ENCODE results near the gene ABHD16B. TPM values are rescaled to one million over a fixed set of nuclear protein-coding genes. Genes with fewer than 3 reads are reported as not detected.
A peak's percentile ranks its signal among the peaks of the same experiment; 100 is the strongest.

The ABHD16B gene
- total and polyA plus RNA-seq, 2 of the 13 experiments (the other 11 are each of a cell fraction or from before 2014, with no cell fraction given), result not detected

- TF ChIP-seq POGK (CRISPR knock-in tag; conservative IDR thresholded peaks at IDR 0.05) (peak; percentile 82; the same call in 1 of the 2 replicates), ZNF501 (CRISPR knock-in tag; IDR thresholded peaks at IDR 0.05) (peak; percentile 86), RNF2 (conservative IDR thresholded peaks at IDR 0.05; ENCODE audit: low read depth) (peak; percentile 66), CBX5 (CRISPR knock-in tag; IDR thresholded peaks at IDR 0.05; ENCODE audit: borderline replicate concordance) (0 out of 2 replicates have a peak, but pooled peaks have one; percentile 22), HOXA9 (CRISPR knock-in tag; IDR thresholded peaks at IDR 0.05; ENCODE audit: borderline replicate concordance) (0 out of 2 replicates have a peak, but pooled peaks have one; percentile 63), TERF1 (CRISPR knock-in tag; IDR thresholded peaks at IDR 0.05) (0 out of 2 replicates have a peak, but pooled peaks have one; percentile 47), ZNF766 (CRISPR knock-in tag; IDR thresholded peaks at IDR 0.05; ENCODE audit: borderline replicate concordance) (peak; percentile 47; the same call in 1 of the 2 replicates), ZBTB14 (CRISPR knock-in tag; IDR thresholded peaks at IDR 0.05) (peak; percentile 87), HES4 (CRISPR knock-in tag; IDR thresholded peaks at IDR 0.05; ENCODE audit: borderline replicate concordance) (peak; percentile 38; the same call in 1 of the 2 replicates), KLF15 (CRISPR knock-in tag; IDR thresholded peaks at IDR 0.05; ENCODE audit: borderline replicate concordance) (0 out of 2 replicates have a peak, but pooled peaks have one; percentile 51), ZHX2 (IDR thresholded peaks at IDR 0.05; ENCODE audit: low read depth) (0 out of 2 replicates have a peak, but pooled peaks have one; percentile 15), ZHX2 (CRISPR knock-in tag; IDR thresholded peaks at IDR 0.05; ENCODE audit: borderline replicate concordance) (no peak), ZNF710 (CRISPR knock-in tag; IDR thresholded peaks at IDR 0.05; ENCODE audit: borderline replicate concordance) (peak; percentile 83), ZBTB21 (CRISPR knock-in tag; IDR thresholded peaks at IDR 0.05) (no peak), HMG20A (CRISPR knock-in tag; IDR thresholded peaks at IDR 0.05; ENCODE audit: borderline replicate concordance) (no peak)
Observed at GRCh38 chr20:63831993-63832686, 29.2 kb upstream of the ABHD16B start (continued).

All from HepG2 (cell line).